Neural cell (in vitro differentiated cells): Measurements from ENCODE around the gene PARL.

Experiments used
- CTCF ChIP-seq: fragments of 450-650 bp; IDR thresholded peaks from 2 replicates; pipeline ENCODE4 v1.5.1; 2014; ENCODE audit warnings: antibody characterized with exemption, mild to moderate bottlenecking, moderate library complexity; ENCODE audit not compliant: poor library complexity, severe bottlenecking
- EP300 ChIP-seq: fragments of 450-650 bp; conservative IDR thresholded peaks from 2 replicates; pipeline ENCODE4 v1.6.1; 2014; ENCODE audit warnings: antibody characterized with exemption, mild to moderate bottlenecking, moderate library complexity; ENCODE audit not compliant: poor library complexity, severe bottlenecking
- EZH2 ChIP-seq: fragments of 200-600, 300-800 bp; shearing (Covaris generic), sonication (generic); IDR thresholded peaks from 2 replicates; pipeline ENCODE4 v1.6.1; 2014; ENCODE audit warnings: antibody characterized with exemption, low read length, borderline replicate concordance, mild to moderate bottlenecking; ENCODE audit not compliant: insufficient read depth, poor library complexity, severe bottlenecking
- POLR2AphosphoS5 ChIP-seq: IDR thresholded peaks from 2 replicates; pipeline ENCODE4 v1.6.1; 2012
- RAD21 ChIP-seq: fragments of 450-650 bp; conservative IDR thresholded peaks from 2 replicates; pipeline ENCODE4 v1.6.1; 2014; ENCODE audit warnings: antibody characterized with exemption, mild to moderate bottlenecking, moderate library complexity
- REST ChIP-seq: IDR thresholded peaks from 2 replicates; pipeline ENCODE4 v1.6.1; 2012; ENCODE audit warnings: borderline replicate concordance

GRCh38 chr3:183907911-183908331 lies 23.2 kb upstream of the PARL start:
- no peak for TF ChIP-seq REST
- TF ChIP-seq RAD21, result no peak
- no peak for TF ChIP-seq CTCF
- TF ChIP-seq EP300, result no peak
- TF ChIP-seq POLR2AphosphoS5, result no peak
- TF ChIP-seq EZH2, result no peak
